Breast epithelium (tissue), 3 donors: ENCODE results near the gene CMTM6.

Experiments used
- POLR2A ChIP-seq: fragments of 450-650 bp; IDR thresholded peaks from one replicate; pipeline ENCODE4 v1.6.1; 2016; ENCODE audit warnings: antibody characterized with exemption, mild to moderate bottlenecking, moderate library complexity
- POLR2AphosphoS5 ChIP-seq, 3 donors: sonication (generic); formaldehyde crosslinking; IDR thresholded peaks; one replicate each; pipeline ENCODE4 v1.6.1; 2017; ENCODE audit warnings: antibody characterized with exemption in 3 of 3
- TF ChIP-seq, protein P1 (sequence below), 3 donors: fragments of 450-650 bp; IDR thresholded peaks; one replicate each; pipeline ENCODE4 v1.5.1; 2016 to 2017; ENCODE audit warnings: antibody characterized with exemption in 3 of 3, mild to moderate bottlenecking in 3 of 3, moderate library complexity in 3 of 3

DNA sequence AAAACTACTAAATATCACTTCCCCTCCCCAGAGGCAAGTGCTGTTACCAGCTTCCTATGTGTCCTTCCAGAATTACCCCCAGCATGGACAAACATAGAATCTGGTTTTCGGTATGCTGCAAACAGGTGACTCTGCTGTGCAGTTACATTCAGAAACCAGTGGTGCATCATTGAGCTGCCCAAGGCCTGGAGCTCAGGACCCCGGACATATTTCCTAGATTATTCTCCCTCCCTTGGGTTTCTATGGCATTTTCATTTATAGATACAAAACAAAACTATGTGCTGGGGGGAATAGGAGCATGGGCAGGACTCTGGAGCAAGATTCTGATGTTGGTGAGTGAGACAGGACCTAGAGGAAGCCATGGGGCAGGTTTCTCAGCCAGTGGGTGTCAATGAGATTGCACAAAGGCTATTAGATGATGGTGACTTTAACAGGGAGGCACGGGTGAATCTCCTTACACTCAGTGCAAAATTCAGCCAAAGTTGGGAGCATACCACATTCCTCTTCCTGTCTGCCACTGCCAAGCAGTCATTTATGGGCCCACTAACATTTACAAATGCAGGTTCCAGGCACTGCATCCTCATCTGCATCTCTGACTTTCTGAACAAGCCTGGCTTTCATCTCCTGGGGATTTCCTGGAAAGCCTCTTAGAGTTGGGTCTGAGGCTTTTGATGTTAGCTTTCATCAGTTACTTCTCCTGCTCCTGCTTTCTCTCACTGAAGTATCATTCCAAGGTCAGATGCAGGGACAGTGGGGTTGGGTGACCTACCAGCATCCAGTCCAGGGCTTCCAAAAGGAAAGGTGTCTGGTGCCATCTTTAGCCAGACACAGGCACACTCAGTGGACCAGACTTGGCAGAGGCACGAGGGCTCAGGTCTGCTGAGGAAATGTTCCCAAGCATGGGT is 66.5 kb downstream of the CMTM6 start:
- TF ChIP-seq, protein P1, sequence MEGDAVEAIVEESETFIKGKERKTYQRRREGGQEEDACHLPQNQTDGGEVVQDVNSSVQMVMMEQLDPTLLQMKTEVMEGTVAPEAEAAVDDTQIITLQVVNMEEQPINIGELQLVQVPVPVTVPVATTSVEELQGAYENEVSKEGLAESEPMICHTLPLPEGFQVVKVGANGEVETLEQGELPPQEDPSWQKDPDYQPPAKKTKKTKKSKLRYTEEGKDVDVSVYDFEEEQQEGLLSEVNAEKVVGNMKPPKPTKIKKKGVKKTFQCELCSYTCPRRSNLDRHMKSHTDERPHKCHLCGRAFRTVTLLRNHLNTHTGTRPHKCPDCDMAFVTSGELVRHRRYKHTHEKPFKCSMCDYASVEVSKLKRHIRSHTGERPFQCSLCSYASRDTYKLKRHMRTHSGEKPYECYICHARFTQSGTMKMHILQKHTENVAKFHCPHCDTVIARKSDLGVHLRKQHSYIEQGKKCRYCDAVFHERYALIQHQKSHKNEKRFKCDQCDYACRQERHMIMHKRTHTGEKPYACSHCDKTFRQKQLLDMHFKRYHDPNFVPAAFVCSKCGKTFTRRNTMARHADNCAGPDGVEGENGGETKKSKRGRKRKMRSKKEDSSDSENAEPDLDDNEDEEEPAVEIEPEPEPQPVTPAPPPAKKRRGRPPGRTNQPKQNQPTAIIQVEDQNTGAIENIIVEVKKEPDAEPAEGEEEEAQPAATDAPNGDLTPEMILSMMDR (IDR thresholded peaks at IDR 0.05): no peak
- TF ChIP-seq POLR2AphosphoS5 (IDR thresholded peaks at IDR 0.05) (no peak), POLR2A (no peak)
